GM21825 (cell line): ENCODE data around the gene TRAF3IP3.
A peak's percentile ranks its signal among the peaks of the same experiment; 100 is the strongest.

Source experiments
- ATAC-seq: cut with Tn5 transposase; IDR thresholded peaks from one replicate; pipeline ENCODE4 v1.9.1; 2021; ENCODE audit warnings: mild to moderate bottlenecking, moderate library complexity; ENCODE audit not compliant: unreplicated experiment

TRAF3IP3 gene, protein sequence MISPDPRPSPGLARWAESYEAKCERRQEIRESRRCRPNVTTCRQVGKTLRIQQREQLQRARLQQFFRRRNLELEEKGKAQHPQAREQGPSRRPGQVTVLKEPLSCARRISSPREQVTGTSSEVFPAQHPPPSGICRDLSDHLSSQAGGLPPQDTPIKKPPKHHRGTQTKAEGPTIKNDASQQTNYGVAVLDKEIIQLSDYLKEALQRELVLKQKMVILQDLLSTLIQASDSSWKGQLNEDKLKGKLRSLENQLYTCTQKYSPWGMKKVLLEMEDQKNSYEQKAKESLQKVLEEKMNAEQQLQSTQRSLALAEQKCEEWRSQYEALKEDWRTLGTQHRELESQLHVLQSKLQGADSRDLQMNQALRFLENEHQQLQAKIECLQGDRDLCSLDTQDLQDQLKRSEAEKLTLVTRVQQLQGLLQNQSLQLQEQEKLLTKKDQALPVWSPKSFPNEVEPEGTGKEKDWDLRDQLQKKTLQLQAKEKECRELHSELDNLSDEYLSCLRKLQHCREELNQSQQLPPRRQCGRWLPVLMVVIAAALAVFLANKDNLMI

DNA sequence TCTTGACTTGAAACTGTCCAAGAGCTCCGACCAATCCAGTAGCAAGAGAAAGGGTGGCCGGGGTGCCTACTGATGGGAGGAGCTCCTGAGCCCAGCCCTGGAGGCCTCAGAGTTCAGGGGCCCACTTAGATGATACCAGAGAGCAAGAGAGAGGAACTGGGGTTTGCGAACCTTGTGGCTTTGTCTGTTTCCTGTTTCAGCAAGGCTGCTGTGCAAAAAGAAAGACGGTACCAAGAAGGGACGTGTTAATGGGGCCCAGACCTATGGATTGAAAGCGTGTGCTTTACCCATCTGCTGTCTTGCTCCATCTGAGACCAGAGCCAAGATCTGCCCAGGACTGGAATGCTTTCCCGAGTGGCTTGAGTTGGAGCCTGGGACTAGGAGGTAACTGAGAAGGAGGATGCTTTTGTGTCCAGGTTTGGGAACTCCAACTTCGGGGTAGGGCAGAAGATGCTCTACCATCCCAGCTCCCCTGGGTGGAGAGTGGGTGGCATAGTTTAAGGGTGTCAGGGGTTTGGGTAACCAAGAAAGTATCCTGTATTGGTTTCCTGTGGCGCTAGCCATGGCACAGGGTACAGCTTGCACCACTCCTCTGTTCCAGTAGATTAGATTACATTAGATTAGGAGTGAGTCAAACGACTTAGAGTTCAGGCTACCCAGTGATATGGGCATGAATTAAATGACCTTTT lies at the start of gene TRAF3IP3:
Gene TRAF3IP3 (plus strand): TSS at position 128 of the 689 bp plus-strand sequence. CDS start 3,987 bp downstream, outside the sequence.
- peak; percentile 77 for ATAC-seq

- ATAC-seq, result no peak
Observed at GRCh38 chr1:209706622-209707021, 49.2 kb upstream of the TRAF3IP3 start.

- no peak for ATAC-seq
Observed at GRCh38 chr1:209707308-209707707, 48.5 kb upstream of the TRAF3IP3 start.

DNA sequence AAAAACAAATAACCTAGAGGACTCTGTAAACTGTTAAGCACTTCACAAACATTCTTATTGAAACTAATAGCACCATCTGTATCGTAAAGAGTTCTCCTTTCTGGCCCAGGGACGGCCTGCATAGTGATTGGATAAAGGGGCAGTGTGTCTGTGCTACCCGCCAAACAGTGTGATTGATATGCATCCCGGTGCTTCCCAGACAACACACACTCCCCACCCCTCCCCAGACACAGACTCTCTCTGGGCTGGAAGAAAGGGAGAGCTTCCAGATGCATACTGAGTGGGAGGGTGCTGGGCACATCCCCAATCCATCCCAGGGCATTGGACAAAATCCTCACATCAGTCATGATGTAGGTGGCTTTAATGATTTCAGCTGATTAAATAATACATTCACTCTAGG lies 47.6 kb upstream of the TRAF3IP3 start:
- no peak for ATAC-seq

- ATAC-seq, result no peak
Observed at GRCh38 chr1:209710093-209710492, 45.8 kb upstream of the TRAF3IP3 start.

GRCh38 chr1:209710847-209711246 lies 45.0 kb upstream of the TRAF3IP3 start:
- ATAC-seq, result no peak

DNA sequence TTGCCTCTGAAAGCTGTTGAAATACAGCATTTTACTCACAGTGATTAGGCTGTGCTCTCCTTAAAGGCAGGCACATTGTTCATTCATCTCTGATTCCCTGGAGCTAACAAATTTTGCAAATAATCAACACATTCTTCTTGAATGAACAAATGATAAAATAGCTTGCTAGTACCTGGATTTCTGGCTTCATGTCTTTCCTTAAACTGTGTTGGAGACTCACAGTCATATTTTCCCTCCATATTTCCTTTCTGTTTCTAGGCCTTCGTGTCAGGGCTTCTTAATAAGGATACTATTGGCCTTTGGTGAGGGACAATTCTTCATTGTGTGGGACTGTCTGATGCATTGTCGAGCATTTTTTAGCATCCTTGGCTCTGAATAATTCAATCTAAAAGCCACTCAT lies 41.5 kb upstream of the TRAF3IP3 start:
- ATAC-seq, result no peak

- no peak for ATAC-seq
Observed at GRCh38 chr1:209715314-209715713, 40.5 kb upstream of the TRAF3IP3 start.

- no peak for ATAC-seq
Observed at GRCh38 chr1:209717818-209718217, 38.0 kb upstream of the TRAF3IP3 start.

DNA sequence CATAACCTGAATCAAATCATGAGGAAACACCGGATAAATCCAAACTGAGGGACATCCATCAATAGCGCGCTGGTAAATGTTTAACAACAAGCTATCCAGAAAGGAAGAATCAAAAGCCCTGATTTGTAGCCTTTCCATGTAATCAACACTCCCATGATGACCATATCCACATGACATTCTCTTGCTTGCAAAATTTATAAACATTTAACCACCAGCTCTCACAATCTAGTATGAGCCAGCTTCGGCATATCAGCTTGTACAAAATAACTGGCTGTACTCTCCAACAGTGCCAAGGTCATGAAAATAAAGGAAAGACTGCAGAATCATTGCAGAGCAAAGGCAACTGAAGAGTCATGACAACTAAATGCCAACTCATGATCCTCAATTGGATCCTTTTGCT lies 35.5 kb upstream of the TRAF3IP3 start:
- no peak for ATAC-seq

- ATAC-seq, result no peak
Observed at GRCh38 chr1:209720826-209721225, 35.0 kb upstream of the TRAF3IP3 start.

DNA sequence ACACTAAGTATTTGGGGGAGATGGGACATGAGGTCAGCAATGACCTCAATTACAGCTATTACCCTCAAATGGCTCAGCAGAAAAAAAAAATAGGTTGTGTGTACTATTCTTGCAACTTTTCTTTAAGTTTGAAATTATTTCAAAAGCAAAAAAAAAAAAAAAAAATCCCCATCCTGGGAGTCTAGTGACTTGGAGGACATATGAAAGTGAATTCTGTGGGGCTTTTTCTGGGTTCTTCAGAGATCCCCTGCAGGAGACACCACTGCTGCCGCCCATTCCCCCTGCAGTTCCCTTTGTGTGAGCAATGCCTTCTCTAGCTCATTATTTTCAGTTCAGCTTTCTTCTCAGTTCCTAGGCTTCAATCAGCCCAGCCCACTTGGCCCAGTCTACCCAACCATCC lies 34.5 kb upstream of the TRAF3IP3 start:
- ATAC-seq, result no peak

GRCh38 chr1:209723265-209723664 lies 32.6 kb upstream of the TRAF3IP3 start:
- no peak for ATAC-seq

- no peak for ATAC-seq
Observed at GRCh38 chr1:209723756-209724693, 31.8 kb upstream of the TRAF3IP3 start.

DNA sequence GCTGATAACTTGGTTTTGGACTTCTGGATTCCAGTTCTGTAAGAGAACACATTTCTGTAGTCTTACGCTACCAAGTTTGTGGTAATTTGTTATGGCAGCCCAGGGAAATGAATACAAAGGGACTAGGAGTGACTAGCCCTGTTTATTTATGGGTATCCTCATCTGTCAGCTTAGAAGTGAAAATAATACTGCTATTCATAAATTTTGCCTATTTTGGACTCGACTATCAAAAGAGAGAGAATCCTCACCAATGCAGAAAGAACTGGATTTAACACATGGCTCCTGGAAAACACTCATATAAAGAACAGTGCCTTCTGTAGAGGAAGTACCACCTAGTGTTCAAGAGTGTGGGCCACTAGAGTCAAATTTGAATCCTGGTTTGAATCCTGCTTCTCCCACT lies 28.6 kb upstream of the TRAF3IP3 start:
- no peak for ATAC-seq

- no peak for ATAC-seq
Observed at GRCh38 chr1:209727785-209728184, 28.1 kb upstream of the TRAF3IP3 start.

- ATAC-seq, result no peak
Observed at GRCh38 chr1:209728466-209728865, 27.4 kb upstream of the TRAF3IP3 start.

DNA sequence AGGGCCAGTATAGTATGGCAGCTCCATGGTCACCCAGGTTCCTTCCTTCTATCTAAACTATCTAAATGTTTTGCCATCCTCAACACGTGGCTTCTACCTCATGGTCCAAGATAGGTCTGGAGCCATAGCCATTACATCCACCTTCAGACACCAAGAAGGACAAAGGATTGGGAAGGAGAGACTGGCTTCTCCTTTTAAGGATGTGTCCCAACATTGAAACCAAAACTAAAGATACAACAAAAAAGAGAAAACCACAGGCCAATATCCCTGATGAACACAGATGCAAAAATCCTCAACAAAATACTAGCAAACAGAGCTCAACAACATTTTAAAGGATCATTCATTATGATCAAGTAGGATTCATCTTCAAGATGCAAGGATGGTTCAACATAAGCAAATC lies 26.4 kb upstream of the TRAF3IP3 start:
- no peak for ATAC-seq

- no peak for ATAC-seq
Observed at GRCh38 chr1:209732725-209733124, 23.1 kb upstream of the TRAF3IP3 start.

DNA sequence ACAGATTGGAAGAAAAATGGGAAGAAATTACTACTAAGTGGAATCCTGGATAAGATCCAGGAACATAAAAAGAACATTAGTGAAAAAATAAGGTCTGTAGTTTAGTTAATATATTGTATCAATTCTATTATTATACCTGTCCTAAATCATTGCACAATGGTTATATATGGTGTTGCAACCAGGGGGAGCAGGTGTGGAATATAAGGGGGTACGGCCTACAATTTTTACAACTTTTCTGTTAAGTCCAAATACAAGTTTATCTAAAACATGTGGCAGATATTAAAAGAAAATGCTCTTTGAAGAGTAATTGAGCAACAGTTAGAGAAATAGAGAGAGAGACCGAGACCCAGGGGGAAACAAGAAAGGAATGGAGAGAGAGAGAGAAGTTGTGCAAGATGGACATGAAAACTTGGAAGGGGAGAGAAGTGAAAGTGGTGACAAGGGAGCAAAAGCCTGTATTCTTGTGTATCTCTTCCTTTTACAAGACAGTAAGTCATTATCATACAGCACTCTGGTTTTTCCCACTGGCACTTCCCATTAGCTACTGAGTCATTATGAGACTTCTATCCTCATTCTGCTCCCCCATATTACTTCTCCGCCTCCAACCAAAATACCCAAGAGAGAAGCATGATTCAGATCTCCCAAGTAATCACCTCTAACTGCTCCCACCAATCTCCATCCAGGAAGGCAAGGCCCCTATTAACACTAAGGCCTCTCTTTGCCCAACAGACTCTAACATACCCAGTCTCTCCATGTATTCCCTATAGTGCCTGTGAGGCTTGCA lies 22.3 kb upstream of the TRAF3IP3 start:
- ATAC-seq, result no peak
